H1 (cell line): ENCODE results near the gene SNORC.

ENCODE experiments used
- CREB1 ChIP-seq: IDR thresholded peaks from 2 replicates; pipeline ENCODE4 v1.6.1; 2012; ENCODE audit warnings: inconsistent platforms
- EGR1 ChIP-seq: IDR thresholded peaks from 2 replicates; pipeline ENCODE4 v1.6.1; 2011; ENCODE audit warnings: low read depth, low read length, borderline replicate concordance
- EP300 ChIP-seq, 2 experiments: IDR thresholded peaks; 1 replicate in 1 of 2; 2 replicates in 1 of 2; pipeline ENCODE4 v1.6.1; 2011 to 2012; ENCODE audit warnings: low read depth in 2 of 2, low read length in 2 of 2, mild to moderate bottlenecking in 2 of 2, borderline replicate concordance in 1 of 2, inconsistent platforms in 1 of 2, moderate library complexity in 1 of 2
- EZH2 ChIP-seq: fragments of 200-600 bp; sonication (generic); IDR thresholded peaks from 2 replicates; pipeline ENCODE4 v1.7.1; 2012; ENCODE audit warnings: low read depth, mild to moderate bottlenecking, moderate library complexity, low read length, inconsistent platforms; ENCODE audit not compliant: severe bottlenecking
- FOSL1 ChIP-seq: IDR thresholded peaks from 2 replicates; pipeline ENCODE4 v1.6.1; 2011; ENCODE audit warnings: mild to moderate bottlenecking, low read depth, low read length, moderate library complexity; ENCODE audit not compliant: insufficient read depth
- NANOG ChIP-seq: IDR thresholded peaks from 2 replicates; pipeline ENCODE4 v1.6.1; 2011; ENCODE audit warnings: low read length, low read depth, mild to moderate bottlenecking, inconsistent platforms; ENCODE audit not compliant: insufficient read depth, poor library complexity, severe bottlenecking
- PHF8 ChIP-seq: fragments of 200-600 bp; sonication (generic); conservative IDR thresholded peaks from 2 replicates; pipeline ENCODE4 v1.7.1; 2012; ENCODE audit warnings: low read depth, mild to moderate bottlenecking, inconsistent platforms, low read length, moderate library complexity
- POLR2A ChIP-seq, 2 experiments: IDR thresholded peaks; 1 replicate in 1 of 2; 2 replicates in 1 of 2; pipeline ENCODE4 v1.6.1; 2011; ENCODE audit warnings: low read depth in 2 of 2, low read length in 2 of 2, mild to moderate bottlenecking in 2 of 2; ENCODE audit errors: control extremely low read depth in 1 of 2
- RAD21 ChIP-seq, 2 experiments: IDR thresholded peaks in 1 of 2; conservative IDR thresholded peaks in 1 of 2; 2 replicates each; pipeline ENCODE4 v1.6.1; 2011; ENCODE audit warnings: low read depth in 2 of 2, low read length in 2 of 2, improper control_type of control experiment in 1 of 2, inconsistent platforms in 1 of 2, mild to moderate bottlenecking in 1 of 2, moderate library complexity in 1 of 2
- TAF1 ChIP-seq: IDR thresholded peaks from 2 replicates; pipeline ENCODE4 v1.6.1; 2011; ENCODE audit warnings: mild to moderate bottlenecking, low read depth, low read length
- ZNF274 ChIP-seq: IDR thresholded peaks from 2 replicates; pipeline ENCODE4 v1.7.0; 2012; ENCODE audit warnings: low read length, borderline replicate concordance; ENCODE audit errors: extremely low read depth
- TF ChIP-seq, protein P1 (sequence below), 3 experiments: IDR thresholded peaks; 1 replicate in 2 of 3; 2 replicates in 1 of 3; pipeline versions ENCODE4 v1.5.1 to v1.6.1; 2011; ENCODE audit warnings: low read length in 3 of 3, mild to moderate bottlenecking in 3 of 3, inconsistent platforms in 2 of 3, low read depth in 1 of 3, moderate library complexity in 1 of 3; ENCODE audit not compliant: insufficient read depth in 1 of 3; ENCODE audit errors: control extremely low read depth in 1 of 3
- TF ChIP-seq, protein P2 (sequence below): IDR thresholded peaks from 2 replicates; pipeline ENCODE4 v1.6.1; 2011; ENCODE audit warnings: low read depth, mild to moderate bottlenecking, low read length; ENCODE audit not compliant: insufficient read depth
- TF ChIP-seq, protein P3 (sequence below): IDR thresholded peaks from 2 replicates; pipeline ENCODE4 v1.6.1; 2011; ENCODE audit warnings: low read length, improper control_type of control experiment

DNA sequence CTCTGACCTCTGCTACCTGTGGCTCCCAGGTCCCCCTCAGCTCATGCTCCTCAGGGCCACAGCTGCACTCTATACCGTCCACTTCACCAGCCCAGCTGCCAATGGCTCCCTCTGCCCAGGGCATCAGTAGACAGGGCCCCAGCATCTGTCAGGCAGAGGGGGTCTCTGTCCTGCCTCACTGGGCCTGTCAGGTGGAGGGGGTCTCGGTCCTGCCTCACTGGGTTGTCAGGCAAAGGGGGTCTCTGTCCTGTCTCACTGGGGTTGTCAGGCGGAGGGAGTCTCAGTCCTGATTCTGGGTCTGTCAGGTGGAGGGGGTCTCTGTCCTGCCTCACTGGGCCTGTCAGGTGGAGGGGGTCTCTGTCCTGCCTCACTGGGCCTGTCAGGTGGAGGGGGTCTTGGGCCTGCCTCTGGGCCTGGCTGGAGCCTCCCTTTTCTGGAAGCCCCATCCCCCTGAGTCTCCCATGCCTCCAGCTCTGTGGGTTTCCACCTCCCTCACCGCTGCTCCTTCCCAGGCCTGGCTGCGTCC lies 19.9 kb downstream of the SNORC start:
- TF ChIP-seq ZNF274 (no peak), TAF1 (no peak), EP300 (IDR thresholded peaks at IDR 0.05; ENCODE audit: borderline replicate concordance in 1 of 2, low read depth in 2 of 2, low read length in 2 of 2) (no peak), FOSL1 (no peak), EGR1 (no peak), POLR2A (IDR thresholded peaks at IDR 0.05; ENCODE audit: control extremely low read depth in 1 of 2, low read depth in 2 of 2, low read length in 2 of 2) (no peak), NANOG (no peak), RAD21 (IDR thresholded peaks at IDR 0.05 in 1 of 2, conservative IDR thresholded peaks at IDR 0.05 in 1 of 2; ENCODE audit: low read depth in 2 of 2, low read length in 2 of 2) (no peak), EZH2 (no peak), CREB1 (no peak), PHF8 (no peak)
- TF ChIP-seq, protein P1, sequence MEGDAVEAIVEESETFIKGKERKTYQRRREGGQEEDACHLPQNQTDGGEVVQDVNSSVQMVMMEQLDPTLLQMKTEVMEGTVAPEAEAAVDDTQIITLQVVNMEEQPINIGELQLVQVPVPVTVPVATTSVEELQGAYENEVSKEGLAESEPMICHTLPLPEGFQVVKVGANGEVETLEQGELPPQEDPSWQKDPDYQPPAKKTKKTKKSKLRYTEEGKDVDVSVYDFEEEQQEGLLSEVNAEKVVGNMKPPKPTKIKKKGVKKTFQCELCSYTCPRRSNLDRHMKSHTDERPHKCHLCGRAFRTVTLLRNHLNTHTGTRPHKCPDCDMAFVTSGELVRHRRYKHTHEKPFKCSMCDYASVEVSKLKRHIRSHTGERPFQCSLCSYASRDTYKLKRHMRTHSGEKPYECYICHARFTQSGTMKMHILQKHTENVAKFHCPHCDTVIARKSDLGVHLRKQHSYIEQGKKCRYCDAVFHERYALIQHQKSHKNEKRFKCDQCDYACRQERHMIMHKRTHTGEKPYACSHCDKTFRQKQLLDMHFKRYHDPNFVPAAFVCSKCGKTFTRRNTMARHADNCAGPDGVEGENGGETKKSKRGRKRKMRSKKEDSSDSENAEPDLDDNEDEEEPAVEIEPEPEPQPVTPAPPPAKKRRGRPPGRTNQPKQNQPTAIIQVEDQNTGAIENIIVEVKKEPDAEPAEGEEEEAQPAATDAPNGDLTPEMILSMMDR (IDR thresholded peaks at IDR 0.05; ENCODE audit: control extremely low read depth in 1 of 3, insufficient read depth in 1 of 3, low read depth in 1 of 3, low read length in 3 of 3) = no peak
- TF ChIP-seq, protein P2, sequence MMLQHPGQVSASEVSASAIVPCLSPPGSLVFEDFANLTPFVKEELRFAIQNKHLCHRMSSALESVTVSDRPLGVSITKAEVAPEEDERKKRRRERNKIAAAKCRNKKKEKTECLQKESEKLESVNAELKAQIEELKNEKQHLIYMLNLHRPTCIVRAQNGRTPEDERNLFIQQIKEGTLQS = no peak
- TF ChIP-seq, protein P3, sequence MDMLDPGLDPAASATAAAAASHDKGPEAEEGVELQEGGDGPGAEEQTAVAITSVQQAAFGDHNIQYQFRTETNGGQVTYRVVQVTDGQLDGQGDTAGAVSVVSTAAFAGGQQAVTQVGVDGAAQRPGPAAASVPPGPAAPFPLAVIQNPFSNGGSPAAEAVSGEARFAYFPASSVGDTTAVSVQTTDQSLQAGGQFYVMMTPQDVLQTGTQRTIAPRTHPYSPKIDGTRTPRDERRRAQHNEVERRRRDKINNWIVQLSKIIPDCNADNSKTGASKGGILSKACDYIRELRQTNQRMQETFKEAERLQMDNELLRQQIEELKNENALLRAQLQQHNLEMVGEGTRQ = no peak
